ENCODE results near the gene GPS2.
A peak's percentile ranks its signal among the peaks of the same experiment; 100 is the strongest.

GPS2 gene, protein sequence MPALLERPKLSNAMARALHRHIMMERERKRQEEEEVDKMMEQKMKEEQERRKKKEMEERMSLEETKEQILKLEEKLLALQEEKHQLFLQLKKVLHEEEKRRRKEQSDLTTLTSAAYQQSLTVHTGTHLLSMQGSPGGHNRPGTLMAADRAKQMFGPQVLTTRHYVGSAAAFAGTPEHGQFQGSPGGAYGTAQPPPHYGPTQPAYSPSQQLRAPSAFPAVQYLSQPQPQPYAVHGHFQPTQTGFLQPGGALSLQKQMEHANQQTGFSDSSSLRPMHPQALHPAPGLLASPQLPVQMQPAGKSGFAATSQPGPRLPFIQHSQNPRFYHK

DNA sequence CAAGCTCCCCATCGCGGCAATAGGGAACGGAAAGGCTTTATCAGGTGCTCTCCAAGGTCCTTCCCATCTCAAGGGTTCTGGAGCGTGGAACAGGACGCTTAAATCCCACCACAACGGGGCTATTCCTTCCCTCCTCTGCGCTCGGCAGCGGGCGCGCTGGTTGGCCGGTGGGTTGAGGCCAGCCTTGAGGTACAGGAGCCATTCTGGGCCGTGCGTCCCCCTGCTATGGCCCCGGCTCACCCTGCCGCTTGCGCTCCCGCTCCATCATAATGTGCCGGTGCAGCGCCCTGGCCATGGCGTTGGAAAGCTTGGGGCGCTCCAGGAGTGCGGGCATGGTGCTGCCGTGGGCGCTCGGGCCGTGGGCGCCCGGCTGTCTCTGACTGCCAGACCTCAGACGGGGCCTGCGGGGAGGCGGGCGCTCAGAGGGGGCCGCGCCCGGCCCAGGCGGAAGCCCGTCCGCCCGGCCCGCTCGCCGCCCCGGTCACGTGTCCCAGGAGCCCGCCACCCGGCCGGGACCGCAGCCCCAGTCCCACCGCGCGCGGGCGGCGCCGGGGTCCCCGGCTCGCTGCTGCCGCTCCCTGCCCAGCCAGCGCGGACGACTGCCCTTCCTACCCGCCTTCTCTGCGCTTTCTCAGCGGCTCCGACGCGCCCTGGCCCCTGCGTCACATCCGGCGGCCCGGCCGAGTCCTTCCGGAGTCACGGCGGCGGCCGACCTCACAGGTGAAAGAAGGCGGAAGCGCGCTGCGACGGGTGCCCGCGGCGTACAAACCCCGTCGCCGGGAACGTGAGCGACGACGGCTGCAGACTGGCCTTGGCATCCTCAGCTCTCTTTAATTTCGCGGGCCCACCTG, at the start of gene GPS2:
Gene GPS2 (minus strand): TSS at position 642 of the 851 bp plus-strand sequence. CDS start 308 bp downstream, at position 334.
- peak; percentile 90 for DNase-seq (ENCODE audit: low spot score)
- peak within 1 kb of the TSS; percentile 93 for H3K27ac ChIP-seq
- ChIA-PET CTCF (interaction anchor here (1.0 to 1.8 kb wide), 3 partner anchors 9 to 19 kb away, joined by 3 to 5 read pairs (median 3); no protein-coding TSS in a partner anchor), POLR2A (ENCODE audit: low non-redundant PET) (no interaction called here)
- TF ChIP-seq, protein P1, sequence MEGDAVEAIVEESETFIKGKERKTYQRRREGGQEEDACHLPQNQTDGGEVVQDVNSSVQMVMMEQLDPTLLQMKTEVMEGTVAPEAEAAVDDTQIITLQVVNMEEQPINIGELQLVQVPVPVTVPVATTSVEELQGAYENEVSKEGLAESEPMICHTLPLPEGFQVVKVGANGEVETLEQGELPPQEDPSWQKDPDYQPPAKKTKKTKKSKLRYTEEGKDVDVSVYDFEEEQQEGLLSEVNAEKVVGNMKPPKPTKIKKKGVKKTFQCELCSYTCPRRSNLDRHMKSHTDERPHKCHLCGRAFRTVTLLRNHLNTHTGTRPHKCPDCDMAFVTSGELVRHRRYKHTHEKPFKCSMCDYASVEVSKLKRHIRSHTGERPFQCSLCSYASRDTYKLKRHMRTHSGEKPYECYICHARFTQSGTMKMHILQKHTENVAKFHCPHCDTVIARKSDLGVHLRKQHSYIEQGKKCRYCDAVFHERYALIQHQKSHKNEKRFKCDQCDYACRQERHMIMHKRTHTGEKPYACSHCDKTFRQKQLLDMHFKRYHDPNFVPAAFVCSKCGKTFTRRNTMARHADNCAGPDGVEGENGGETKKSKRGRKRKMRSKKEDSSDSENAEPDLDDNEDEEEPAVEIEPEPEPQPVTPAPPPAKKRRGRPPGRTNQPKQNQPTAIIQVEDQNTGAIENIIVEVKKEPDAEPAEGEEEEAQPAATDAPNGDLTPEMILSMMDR (conservative IDR thresholded peaks at IDR 0.05; ENCODE audit: low read depth) = no peak

DNA sequence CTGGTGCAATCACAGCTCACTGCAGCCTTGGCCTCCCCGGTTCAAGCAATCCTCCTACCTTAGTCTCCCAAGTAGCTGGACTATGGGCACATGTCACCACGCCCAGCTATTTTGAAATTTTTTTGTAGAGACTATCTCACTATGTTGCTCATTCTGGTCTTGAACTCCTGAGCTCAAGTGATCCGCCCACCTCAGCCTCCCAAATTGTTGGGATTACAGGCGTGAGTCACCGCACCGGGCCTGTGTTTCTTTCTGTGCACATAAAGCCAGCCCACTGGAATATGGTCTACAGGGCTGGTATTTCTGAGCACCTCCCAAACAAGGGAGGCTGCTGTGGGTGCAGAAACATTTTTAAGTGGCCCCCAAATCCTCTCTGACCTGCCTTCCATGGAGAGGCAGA, 48.2 kb upstream of the GPS2 start:
- TF ChIP-seq, protein P1 (conservative IDR thresholded peaks at IDR 0.05; ENCODE audit: low read depth) = no peak
- CTCF ChIA-PET = interaction anchor here (0.6 kb wide), 1 partner anchor 121 kb away, joined by 4 read pairs; the partner anchor contains the start of gene POLR2A

DNA sequence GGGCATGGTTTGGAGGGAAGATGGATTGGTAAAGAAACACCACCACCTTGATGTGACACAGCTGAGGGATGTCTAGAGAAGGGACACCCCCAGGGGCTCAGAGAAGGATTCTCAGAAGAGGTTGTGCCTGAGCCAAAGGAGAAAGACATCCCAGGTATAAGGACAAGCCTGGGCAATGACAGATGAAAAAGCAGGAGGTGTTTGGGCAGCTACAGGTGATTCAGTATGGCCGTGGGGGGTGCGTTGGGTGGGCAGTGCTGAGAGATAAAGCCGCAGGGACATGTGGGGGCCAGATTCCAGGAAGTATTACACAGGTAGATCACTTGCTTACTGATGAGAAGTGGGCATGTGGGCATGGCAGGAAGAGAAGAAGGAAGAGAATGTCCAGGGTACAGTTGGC, 46.7 kb upstream of the GPS2 start:
- CTCF ChIA-PET = interaction anchor here (0.7 to 1.0 kb wide), 4 partner anchors 11 to 712 kb away, joined by 3 read pairs; partner anchors contain the start of gene PLSCR3
- POLR2A ChIA-PET (ENCODE audit: low non-redundant PET) = interaction anchor here (0.8 kb wide), 1 partner anchor 18 kb away, joined by 6 read pairs; no protein-coding TSS in a partner anchor
- TF ChIP-seq, protein P1 (conservative IDR thresholded peaks at IDR 0.05; ENCODE audit: low read depth) = no peak
- no peak overlapping the region for H3K27ac ChIP-seq
- DNase-seq (ENCODE audit: low spot score) = no peak

More for the DNA sequence above, 48.2 kb upstream of the GPS2 start:
- no peak for DNase-seq (ENCODE audit: low spot score)
- H3K27ac ChIP-seq = peak overlapping the region; percentile 39
- POLR2A ChIA-PET (ENCODE audit: low non-redundant PET) = interaction anchor here (0.6 kb wide), 1 partner anchor 415 kb away, joined by 10 read pairs; no protein-coding TSS in a partner anchor

DNA sequence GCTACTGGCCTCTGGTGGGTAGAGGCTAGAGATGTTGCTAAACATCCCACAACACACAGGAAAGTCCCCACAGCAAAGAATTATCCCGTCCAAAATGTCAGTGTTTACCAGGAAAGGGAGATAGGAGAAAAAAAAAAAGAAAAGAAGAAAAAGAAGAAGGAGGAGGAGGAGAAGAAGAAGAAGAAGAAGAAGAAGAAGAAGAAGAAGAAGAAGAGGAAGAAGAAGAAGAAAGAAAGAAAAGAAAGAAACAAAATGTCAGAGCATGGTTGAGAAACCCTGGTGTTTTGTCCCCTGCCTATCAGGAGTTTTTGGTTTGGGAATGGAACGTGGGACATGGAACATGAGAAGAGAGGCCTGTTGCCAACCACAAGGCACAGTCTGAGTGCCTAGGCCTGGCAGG, 42.2 kb upstream of the GPS2 start:
- DNase-seq (ENCODE audit: low spot score) = no peak
- CTCF ChIA-PET = no interaction called here
- H3K27ac ChIP-seq = no peak overlapping the region
- TF ChIP-seq, protein P1 (conservative IDR thresholded peaks at IDR 0.05; ENCODE audit: low read depth) = no peak
- POLR2A ChIA-PET (ENCODE audit: low non-redundant PET) = no interaction called here

DNA sequence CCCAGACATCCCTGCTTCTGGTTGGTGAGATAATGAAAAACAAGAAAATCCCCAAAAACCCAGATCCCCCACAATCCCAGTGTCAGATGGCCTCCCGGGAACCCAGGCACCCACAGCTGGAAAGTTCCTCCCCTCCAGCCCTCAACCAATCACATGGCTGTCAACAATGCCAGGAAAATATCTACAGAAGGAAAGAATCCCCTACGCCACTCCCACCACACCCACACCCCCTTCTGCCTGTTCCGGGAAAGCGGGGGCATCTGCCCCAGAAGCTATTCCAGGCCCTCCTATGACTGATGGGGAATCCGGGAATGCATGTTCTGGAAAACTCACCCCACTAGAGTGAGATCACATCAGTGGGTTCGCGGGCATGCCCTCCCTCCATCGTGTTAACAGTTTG, 41.6 kb upstream of the GPS2 start:
- CTCF ChIA-PET = interaction anchor here (0.6 to 1.3 kb wide), 6 partner anchors 16 to 155 kb away, joined by 3 to 4 read pairs (median 3); partner anchors contain the start of genes SPEM2 and TMEM256

More for the DNA sequence above, 41.6 kb upstream of the GPS2 start:
- no peak overlapping the region for H3K27ac ChIP-seq
- POLR2A ChIA-PET (ENCODE audit: low non-redundant PET) = interaction anchor here (1.3 kb wide), 1 partner anchor 25 kb away, joined by 3 read pairs; no protein-coding TSS in a partner anchor
- no peak for DNase-seq (ENCODE audit: low spot score)
- TF ChIP-seq, protein P1 (conservative IDR thresholded peaks at IDR 0.05; ENCODE audit: low read depth) = no peak
